HG03342 (cell line): ENCODE data around the gene KDM4B.

Source experiments
- ATAC-seq: cut with Tn5 transposase; IDR thresholded peaks from one replicate; pipeline ENCODE4 v1.9.1; 2021; ENCODE audit warnings: mild to moderate bottlenecking, moderate library complexity; ENCODE audit not compliant: unreplicated experiment

The KDM4B gene

DNA sequence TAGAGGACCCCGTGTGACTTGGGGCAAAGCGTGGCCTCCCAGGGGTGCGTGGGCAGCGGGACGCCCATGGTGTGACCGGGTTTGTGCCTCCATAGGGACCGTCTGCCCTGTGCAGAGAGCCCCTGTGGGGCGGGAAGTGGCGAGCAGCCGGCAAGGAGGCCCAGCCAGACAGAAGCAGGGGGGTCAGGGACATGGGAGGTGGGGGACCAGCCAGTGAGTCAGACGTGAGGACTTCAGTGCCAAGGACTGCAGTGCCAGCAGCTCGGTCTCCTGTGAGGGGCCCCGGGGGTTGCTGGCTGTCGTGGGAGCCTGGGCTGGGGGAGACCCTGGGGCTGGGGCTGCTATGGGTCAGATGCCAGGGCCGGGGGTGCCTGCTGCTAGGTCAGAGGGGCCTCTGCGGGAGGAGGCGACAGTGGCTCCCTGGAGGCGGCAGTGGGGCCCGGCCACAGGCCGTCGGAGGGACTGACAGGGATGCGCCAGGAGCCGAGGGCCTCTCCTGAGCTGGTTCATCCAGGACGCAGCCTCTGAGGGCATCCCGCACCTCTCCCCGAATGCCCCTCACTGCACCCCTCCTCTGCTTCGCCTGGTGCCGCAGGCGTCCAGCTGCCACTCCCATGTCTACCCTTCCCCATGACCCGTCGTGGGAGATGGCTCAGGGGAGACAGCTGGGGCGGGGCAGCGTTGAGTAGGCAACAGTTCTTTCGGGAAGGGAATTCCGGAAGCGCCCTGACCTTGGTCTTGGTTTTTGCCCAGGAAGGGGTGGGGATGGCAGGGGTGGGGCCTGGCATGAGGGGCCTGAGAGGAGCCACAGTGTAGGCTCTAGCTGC lies 80.0 kb downstream of the KDM4B start:
- ATAC-seq = no peak

DNA sequence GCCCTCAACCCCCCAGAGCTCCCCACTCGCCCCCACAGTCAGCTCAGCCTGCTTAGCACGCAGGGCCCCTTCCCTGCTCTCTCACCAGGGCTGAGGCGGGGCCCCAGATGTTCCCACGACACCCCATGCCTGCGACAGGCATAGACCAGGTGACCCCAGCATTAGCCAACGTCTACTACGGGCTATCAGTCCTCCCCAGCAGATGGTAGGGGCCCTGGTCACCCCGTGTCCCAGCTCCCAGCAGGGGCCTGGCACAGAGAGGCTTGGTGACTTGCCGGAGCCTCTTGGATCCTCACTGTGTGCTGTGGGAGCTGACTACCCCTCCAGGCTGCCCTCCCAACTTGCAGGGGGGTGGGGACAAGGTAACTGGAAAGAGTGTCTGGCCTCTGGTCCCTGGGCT lies 80.6 kb downstream of the KDM4B start:
- ATAC-seq = no peak

DNA sequence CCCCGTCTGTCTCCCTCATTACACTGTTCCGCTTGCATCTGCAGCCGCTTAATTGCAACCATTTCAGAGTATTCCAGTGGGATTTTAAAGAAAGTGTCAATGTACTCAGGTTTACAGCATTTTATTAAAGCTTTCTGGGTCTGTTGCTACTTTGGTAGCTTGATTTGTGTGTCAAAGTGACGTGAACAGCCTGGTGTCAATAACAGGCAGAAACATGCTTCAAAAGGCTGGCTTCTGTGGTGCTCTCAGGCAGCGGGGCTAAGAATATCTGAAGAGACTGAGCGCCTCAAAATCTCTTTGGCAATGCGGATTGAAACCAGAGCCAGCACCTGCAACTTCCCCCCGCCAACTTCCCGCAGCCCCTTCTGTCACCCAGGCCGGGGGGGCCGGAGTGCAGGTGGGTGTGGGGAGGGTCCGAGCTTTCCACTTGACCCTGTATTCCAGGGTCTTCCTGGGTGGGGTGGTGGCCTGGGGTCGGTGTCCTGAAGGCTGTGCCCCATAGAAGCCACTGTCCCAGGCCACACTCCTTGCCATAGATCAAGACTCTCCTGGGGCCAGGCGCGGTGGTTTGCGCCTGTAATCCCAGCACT lies 81.2 kb downstream of the KDM4B start:
- no peak for ATAC-seq

DNA sequence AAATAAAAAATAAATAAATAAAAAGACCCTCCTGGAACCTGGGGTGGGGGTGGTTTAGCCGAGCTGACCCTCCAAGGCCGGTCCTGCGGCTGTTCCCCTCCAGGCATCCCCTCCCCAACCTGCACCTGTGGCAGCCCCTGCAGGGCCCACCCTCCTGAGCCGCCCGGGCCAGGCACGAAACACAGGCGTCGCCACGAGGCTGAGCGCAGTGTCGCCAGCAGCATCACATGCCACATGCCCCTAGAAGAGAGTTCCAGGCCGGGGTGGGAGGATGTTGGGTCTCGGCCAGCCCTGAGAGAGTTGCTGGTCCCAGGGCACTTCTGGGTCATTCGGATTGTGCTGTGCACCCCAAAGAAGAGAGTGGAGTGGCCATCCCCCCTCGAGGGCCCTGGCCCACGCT lies 82.0 kb downstream of the KDM4B start:
- ATAC-seq = no peak

DNA sequence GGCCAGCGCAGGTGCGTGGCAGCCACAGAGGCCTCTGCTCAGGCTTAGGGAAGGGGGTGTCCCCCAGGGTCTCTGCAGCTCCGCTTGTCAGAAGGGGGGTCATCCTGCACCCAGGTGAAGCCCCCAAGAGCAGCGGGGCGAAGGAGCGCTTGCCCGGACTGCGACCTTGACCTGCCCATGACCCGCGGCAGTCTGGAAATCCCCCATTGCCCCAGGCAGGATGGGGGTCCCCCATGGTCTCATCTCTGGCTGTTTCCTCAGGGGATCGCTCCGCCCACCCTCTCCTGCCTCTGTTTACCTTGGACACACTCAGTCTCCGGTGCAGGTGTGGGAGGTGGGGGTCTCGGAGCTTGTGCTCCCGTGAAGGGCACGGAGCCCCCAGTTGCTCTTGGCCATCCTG lies 82.7 kb downstream of the KDM4B start:
- ATAC-seq = no peak

DNA sequence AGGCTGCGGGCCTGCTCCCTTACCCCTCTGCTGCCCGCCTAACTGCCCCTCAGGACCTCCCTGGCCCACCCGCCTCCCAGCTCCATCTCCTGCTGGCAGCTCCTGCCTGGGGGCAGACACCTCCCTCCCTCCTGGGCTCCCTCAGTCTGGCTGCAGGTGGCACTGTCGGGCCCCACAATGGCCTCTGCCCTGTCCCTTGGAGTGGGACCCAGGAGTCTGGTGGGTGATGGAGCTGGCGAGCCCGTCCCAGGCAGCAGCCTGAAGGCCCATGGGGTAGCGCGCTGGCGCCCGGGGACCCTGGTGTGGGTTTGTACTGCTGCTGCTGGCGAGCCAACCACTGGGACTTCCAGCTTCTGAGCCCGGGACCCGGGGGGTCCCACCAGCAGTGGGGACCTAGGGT lies 83.6 kb downstream of the KDM4B start:
- ATAC-seq = no peak

DNA sequence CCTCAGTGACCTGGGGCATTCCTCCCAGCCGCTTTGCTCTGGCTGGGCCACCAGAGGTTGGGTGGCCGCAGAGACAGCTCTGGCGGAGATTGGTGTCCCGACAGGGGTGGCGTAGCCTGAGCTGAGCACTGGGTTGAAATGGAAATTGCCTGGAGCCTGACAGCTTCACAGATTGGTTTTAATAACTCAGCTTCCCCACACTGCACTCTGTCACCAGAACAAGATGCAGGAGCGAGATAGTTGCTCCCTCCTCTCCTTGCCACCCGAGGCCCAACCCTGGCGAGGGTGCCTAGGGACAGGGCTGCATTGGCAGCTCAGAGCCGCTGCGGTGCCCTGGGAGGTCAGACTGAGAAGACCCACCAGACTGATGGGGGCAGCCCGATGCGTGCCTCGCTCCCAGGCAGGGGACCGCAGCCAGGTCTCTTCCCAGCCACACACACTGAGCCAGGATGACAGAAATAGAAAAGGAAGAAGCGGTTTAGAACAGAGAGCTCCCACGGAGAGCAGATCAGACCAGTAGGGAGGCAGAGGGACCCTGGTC lies 84.1 kb downstream of the KDM4B start:
- ATAC-seq = no peak

DNA sequence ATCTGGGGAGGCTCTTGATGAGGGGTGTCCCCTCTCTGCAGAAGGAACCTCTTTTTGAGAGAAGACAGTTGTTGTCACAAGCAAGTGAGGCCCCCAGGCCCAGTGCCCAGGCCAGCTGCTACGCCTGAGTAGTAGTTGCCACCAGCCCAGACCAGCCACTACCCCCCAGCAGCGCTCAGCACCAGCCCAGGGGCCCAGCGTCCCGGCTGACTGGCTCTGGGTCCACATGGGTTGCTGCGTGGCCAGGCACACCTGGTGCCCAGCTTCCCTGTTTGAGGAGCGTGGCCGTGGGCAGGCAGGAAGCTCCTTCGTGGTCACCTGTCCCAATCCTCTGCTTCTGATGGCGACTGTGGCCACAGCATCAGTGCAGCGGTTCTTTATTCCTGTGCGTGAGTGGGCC lies 84.7 kb downstream of the KDM4B start:
- no peak for ATAC-seq

DNA sequence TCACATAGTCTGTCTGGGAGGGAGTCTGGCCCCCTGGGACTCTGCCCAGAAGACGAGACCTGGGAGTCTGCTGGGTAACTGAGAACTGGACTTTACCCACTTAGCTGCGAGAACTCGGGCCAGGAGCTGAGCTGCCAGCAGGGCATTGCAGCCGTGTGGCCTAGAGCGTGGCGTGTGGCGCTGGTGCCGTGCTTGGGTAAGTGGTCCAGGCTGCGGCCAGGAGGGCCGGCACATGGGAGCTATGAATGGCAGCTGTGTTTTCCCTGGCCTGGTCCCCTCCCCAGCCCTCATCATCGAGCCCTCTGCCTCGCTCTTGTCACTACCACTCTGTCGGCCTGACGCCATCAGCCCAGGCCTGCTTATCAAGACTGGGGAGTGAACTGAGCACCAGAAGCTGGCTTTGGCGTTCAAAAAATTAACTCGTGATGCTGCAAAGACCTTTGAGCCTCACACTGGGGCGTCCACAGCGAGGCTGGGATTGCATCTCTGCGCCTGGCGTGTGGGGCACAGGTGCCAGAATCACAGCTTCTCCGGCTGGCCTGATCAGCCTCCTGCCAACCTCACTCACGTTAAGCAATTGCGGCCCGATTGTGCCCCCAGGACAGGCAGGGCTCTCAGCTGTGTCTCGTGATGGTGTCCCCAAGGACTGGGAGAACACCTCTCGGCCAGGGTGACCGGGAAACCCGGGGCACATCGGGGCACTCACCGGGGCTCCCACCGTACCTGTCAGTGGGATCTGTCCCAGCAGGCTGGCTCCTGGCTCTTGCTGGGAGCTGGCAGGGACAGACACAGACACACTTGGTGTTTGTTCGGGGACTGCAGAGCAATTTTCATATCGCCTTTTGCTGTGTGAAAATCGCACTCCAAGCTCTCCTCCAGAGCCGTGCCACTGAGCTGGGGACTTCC lies 85.9 kb downstream of the KDM4B start:
- no peak for ATAC-seq

DNA sequence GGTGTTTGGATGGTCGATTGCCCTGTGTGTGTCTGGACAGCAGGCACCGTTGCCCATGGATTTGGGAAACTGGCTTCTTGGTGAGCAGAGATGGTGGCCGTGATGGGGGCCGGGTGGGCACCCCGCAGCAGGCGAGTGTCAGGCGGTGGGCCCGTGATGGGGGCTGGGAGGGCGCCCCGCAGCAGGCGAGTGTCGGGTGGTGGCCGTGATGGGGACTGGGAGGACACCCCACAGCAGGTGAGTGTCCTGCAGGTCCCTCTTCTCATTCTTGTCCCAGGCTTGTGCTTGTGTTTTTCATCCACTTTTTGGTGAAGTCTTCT lies 86.5 kb downstream of the KDM4B start:
- no peak for ATAC-seq

DNA sequence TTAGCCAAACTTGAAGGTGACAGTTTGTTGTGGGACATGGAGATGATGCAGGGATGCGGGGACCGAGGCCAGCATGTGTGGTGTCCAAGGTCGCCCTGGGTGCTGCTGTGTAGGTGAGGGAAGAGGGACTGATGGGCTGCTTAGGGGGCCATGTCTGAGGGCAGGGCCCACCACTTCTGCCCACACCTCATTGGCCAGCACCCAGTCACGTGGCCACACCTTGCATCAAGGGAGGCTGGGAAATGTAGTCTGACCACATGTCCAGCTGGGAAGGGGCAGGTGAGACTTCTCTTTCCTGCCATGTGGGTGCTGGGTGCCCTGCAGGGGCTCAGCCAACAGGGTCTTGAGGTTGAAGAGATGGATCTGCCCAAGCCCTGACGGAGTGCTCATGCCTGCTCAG lies 88.9 kb downstream of the KDM4B start:
- ATAC-seq = no peak

DNA sequence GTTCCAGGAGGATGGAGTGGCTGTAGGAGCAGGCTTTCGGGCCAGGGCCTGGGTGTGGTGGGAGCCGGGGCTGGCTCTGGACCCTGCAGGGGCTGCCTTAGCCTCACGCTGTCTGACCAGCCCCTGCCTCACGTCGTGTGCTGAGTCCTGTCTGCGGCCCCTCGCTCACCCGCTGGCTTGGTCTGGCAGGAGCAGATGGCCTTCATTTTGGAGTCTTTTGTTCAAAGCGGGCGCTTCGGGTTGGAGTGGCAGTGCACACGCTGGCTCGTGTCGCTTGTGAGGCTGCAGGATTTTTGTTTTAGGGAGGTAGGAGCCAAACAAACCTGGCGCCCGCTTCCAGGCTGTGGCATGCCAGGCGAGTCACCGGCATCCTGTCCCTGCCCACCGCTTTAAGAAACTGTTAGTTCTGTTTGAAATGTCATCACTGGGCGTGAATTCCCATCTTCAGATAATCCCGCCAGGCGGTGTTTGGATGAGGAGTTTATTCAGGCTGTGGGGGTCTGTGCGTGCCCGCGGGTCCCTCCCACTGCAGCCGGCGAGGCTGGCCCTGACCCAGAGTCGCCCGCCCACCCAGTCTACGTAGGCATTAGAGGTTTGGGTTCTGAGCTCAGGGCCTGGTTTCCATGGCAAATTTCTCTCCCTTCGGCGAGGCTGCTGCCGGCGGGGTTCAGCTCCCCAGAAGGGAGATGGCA lies 89.8 kb downstream of the KDM4B start:
- no peak for ATAC-seq

DNA sequence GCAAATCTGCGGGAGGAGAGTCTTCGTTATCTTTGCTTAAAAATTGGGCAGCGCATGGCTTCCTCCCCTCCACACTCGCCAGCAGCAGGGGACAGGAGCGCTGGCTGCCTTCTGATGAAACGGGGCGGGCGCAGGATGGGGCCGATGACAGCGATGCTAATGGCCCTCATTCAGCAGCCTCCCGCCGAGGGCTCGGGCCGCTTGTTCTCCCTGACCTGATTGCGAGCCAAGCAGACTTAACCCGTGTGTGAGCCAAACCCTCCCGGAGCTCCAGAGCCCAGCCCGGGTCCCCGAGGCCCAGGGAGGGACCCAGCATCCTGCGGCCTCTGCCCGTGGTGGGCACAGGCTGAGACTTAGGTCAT lies 90.3 kb downstream of the KDM4B start:
- ATAC-seq = no peak

DNA sequence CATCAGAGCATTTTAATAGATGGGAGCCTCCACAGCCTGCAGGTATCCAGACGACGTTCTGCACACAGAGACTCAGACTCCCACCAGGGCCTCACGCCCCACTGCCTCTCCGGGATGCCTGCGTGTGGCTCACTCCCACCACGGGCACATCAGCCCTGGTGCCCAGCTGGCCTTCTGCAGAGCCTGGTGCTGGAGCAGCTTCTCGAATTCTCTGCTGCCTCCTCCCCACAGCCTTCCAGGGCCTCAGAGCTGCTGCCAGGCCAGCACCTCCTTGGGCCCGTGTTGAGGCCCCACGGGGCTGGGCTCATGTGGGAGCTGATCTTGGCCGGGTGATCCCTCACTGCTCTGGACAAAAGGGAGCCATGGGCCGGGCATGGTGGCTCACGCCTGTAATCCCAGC lies 90.9 kb downstream of the KDM4B start:
- no peak for ATAC-seq

DNA sequence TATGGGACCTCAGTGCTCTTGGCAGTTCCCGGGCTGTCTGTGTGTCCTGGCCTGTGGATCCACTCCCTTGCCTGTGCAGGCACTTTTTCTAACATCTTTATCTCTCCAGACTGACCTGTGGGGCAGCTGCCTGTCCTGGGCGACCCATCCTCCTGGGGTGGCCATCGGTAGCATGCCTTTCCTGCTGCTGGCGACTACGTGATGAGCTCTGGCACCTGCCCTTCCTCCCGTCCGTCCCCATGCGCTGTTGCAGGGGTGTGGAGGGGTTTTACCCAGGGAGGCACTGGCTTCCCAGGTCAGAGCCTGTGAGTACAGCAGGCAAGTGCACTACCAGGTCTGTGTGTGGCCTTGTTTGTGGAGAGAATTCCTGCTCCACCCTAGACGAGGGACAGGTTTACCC lies 93.3 kb downstream of the KDM4B start:
- no peak for ATAC-seq

DNA sequence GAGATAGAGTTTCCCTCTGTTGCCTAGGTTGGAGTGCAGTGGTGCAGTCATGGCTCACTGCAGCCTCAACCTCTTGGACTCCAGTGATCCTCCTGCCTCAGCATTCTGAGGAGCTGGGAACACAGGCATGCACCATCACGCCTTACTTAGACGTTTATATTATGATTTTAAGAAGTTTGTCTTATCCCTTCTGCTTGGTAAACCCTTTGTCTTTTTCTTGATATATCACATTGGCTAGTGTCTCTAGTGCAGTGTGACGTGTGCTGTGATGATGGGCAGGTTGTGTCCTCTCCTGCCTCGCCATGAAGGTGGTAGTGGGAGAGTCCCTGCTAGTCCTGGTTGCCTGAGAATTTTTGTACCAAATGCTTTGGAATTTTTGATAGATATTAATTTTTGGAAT lies 93.9 kb downstream of the KDM4B start:
- no peak for ATAC-seq

DNA sequence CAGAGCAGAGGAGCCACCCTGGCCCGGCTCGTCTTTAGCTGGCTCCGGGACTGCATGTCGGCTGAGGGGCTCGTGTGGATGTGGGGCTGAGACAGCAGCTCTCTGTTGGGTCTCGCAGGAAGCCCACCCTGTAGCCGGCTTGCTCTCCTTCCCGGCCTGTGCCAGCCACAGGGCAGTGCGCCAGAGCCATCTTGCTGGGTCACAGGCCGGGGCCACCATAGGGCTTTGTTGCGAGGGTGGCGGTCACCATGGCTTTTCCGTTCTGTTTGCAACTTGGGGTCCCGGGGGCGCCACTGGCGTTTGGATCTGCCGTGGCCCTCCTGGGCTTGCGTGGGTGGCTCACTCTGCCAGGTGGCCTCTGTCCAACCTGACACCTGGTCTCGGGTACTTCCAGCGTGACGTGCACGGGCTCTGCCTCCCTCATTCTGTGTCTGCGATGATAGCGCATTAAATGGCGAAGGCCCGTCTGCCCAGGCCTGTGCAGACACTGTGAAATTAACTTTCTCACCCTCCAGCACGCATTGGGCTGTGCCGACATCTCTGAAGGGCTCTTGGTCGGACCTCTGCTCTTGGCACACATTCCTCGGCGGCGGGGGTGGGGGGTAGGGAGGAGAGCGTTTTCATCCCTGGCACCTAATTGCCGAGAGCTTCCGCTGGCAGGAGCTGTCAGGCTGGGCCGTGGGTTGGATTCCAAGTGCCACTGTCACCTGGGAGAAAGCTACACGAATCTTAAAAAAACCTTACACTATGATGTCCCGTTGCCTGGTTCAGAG lies 95.1 kb downstream of the KDM4B start:
- no peak for ATAC-seq

DNA sequence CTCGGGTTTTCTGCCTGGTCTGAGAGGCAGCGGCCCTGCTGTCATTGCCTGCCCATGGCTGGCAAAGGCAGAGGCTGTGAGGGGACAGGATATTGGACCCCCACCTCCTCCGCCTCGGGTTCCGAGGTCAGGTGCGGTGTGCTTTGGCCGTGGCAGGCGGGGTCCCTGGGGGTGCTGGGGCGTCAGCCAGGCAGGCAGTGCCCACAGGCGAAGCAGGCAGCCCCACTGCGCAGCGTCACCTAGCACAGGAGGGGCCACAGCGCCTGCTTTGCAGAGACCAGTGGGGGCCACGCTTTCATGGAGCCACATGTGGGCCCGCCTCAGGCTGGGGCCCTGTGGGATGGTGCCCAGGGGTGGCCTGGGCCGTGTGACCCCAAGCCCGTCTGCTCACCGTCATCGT lies 96.0 kb downstream of the KDM4B start:
- no peak for ATAC-seq

DNA sequence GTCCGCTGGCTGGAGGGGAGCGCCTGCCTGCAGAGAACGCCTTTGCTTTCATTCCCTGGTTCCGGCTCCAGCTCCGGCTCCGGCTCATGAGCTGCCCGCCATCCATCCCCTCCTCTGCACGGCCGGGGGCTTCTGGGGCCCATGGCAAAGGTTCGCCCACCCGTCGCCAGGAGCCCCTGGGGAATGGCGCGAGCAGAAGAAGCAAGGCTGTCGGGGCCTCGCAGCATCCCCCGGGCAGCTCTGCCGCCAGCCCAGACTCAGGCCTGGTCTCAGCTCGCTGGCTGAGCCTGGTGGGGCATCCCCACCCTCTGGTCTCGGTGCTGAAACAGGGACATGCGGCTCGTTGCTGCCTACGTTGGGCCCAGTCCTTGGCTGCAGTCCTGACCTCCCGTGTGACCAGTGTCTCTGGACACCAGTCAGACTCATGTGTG lies 96.8 kb downstream of the KDM4B start:
- ATAC-seq = no peak

DNA sequence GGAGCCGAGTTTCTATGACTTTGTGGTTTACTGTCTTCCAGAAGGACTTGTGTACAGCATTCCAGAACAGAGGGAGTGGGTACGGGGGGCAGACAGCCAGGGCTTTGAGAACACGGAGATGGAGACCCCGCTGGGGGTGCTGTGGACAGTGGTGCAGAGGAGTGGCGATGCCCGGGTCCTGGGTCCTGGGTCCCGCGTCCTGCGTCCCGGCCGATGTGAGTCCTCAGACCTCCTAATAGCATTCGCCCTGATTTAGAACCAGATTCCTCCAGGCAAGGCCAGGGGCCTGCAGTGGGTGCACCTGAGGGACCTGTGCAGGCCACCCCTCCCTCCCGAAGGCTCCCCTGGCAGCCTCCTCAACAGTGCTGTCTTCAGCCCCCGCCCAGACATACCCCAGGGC lies 97.9 kb downstream of the KDM4B start:
- no peak for ATAC-seq
